Measurements from ENCODE around the gene NF2.

GRCh38 chr22:29706486-29706885 lies 103.1 kb downstream of the NF2 start:
- TF ChIP-seq CTCF (IDR thresholded peaks at IDR 0.05; ENCODE audit: low read depth, low read length, poor library complexity, severe bottlenecking), result no peak
- TF ChIP-seq EZH2phosphoT487 (IDR thresholded peaks at IDR 0.05; ENCODE audit: borderline replicate concordance, low read length), result no peak
